Measurements from ENCODE around the gene CYSRT1.

CYSRT1 gene

DNA sequence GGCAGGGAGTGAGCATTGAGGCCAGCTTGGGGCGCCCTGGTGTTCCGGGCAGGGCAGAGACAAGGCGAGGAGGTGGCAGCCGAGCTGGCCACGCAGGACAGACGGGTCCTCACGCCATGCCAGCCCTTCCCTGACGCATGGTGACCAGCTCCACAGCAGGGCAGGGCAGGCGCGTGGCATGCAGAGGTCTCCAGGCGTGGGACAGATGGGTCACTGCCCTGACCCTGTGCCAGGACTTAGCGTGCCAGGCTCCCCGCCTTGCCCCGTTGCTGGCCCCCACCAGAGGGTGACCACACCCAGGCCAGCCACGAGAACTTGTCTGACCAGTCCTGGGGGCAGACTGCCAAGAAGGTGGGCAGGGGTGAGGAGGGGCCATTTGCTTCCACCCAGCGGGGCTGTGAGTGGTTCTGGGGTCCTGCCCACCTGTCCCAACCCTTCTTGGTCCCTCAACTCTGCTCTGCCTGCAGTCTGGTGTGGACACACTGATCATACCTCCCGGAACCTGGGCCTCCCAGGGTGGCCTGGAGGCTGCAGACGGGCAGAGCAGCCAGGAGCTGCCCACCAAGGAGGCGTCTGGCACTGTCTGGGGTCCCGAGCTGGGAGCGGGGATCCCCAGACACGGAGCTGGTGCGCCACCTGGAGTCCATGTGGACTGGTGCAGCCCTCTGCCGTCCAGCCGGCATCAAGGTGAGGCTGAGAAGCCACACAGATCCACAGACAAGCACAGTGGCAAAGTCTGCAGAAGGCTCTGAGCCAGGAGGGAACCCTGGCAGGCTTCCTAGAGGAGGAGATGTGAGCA, 2.3 kb downstream of the CYSRT1 start, which contains the start of gene RNF224:
RNF224 (plus strand) TSS at position 449 of the 799 bp plus-strand sequence. CDS start 834 bp downstream, outside the sequence.
- peak; percentile 84 for DNase-seq

- no peak for DNase-seq
These were observed 3.0 kb downstream of the CYSRT1 start for GRCh38 chr9:137227853-137228505.

- DNase-seq, result no peak
These were observed 3.6 kb downstream of the CYSRT1 start for GRCh38 chr9:137228506-137228967.

DNA sequence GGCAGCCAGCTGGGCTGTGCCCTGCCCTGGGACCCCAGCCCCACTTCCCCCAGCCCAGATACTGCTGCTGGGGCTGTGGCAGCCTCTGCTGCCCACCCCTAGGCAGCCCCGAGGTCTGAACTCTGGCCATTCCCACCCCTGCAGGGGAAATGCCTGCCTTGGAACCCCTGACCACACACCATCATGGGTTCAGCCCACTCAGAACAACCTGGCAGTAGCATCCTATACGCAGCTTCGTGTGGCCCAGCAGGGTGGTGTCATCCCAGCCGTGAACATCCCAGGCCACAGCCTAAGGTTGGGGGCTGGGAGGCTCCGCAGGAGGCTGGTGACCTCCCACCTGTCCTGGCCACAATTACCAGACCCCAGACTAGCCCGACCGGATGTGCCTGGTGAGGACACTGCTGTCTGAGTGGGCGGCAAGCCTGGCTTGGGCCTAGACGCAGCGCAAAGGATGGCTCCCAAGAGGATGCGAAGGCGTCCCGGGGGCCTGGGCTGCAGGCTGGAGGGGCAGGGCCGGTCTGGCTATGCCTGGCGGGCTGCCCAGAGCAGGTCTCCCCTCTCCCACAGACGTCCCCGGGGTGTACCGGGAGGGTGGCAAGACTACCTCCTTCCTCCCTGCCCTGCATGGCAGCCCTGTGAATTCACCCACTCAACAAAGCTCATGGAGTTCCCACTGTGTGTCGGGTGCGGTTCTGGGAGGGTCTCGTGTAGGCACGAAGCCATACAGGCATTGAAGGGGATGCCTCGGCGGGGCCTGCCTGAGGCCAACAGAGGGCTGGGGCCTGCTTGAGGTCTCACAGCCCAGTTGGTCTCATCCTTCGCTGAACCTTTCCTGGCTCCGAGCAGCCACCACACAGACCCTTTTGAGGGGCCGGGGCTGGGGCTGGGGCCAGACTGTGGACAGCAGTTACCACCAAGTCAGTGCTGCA, 4.3 kb downstream of the CYSRT1 start:
- DNase-seq, result no peak

GRCh38 chr9:137229903-137230704, 5.1 kb downstream of the CYSRT1 start:
- no peak for DNase-seq

DNA sequence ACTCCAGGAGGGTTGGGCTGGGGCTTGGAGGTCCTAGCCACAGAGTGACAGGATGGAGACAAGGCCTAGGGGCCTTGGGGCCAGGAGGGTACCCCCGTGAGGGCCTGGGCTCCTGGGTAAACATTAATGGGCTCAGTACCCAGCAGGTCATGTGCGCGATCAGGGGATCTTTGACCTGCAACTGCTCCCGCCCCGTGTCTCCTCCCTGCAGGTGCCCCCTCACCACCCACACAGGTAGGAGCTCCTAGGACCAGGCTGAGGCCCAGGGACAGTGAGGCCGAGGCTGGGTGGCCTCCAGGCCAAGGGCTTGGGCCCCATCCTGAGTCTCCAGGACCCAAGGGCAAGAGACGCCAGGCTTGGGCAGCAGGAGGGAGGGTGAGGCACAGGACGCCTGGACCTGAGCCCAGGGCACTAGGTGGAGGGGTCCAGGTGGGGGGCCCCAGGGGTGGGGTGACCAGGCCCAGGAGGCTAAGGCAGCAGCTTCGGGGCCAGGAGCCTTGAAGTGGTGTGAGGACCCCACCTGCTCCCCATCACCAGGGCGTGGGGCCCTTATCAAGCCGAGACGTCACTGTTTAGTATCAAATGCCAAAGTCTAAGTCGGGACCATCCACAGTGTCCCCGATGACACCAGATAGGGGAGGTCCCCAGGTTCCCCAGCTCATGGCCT, 5.9 kb downstream of the CYSRT1 start, which contains the start of gene SLC34A3:
SLC34A3 (plus strand) TSS at position 197 of the 667 bp plus-strand sequence. CDS start 802 bp downstream, outside the sequence.
- DNase-seq, result no peak

- DNase-seq, result no peak
These were observed 6.5 kb downstream of the CYSRT1 start for GRCh38 chr9:137231372-137232039.

DNA sequence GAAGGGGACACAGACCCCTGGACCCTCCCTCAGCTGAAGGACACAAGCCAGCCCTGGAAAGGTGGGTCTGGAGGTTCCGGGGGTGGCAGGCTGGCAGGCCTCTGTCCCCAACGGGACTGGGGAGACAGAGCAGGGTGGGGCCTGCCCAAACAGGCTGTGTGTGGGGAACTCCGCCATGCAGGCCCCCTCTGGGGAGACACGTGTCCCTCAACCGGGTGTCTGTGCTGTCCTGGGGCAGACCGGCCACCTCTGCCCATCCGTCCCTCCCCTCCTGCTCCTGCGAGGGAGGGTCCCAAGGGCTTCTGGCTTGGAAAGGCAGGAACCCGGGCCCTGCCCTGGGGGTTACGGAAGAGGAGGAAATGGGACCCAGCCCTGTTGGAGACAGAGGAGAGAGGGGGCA, 7.1 kb downstream of the CYSRT1 start:
- no peak for DNase-seq

- DNase-seq, result no peak
These were observed 7.5 kb downstream of the CYSRT1 start for GRCh38 chr9:137232510-137232909.

- no peak for DNase-seq
These were observed 8.4 kb downstream of the CYSRT1 start for GRCh38 chr9:137233143-137233980.

DNA sequence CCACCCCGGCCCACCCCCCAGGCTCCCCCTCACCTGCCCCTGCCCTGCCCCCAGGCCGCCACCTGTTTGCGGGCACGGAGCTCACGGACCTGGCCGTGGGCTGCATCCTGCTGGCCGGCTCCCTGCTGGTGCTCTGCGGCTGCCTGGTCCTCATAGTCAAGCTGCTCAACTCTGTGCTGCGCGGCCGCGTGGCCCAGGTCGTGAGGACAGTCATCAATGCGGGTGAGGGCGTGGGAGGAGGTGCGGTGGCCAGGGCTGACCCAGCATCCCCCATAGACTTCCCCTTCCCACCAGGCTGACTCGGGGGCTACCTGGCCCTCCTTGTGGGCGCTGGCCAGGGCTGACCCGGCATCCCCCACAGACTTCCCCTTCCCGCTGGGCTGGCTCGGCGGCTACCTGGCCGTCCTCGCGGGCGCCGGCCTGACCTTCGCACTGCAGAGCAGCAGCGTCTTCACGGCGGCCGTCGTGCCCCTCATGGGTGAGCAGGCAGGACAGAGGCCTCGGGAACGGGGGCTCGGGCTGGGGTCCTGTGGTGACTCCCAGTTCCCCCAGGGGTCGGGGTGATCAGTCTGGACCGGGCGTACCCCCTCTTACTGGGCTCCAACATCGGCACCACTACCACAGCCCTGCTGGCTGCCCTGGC, 9.2 kb downstream of the CYSRT1 start:
- no peak for DNase-seq

- no peak for DNase-seq
These were observed 9.9 kb downstream of the CYSRT1 start for GRCh38 chr9:137234758-137235423.

DNA sequence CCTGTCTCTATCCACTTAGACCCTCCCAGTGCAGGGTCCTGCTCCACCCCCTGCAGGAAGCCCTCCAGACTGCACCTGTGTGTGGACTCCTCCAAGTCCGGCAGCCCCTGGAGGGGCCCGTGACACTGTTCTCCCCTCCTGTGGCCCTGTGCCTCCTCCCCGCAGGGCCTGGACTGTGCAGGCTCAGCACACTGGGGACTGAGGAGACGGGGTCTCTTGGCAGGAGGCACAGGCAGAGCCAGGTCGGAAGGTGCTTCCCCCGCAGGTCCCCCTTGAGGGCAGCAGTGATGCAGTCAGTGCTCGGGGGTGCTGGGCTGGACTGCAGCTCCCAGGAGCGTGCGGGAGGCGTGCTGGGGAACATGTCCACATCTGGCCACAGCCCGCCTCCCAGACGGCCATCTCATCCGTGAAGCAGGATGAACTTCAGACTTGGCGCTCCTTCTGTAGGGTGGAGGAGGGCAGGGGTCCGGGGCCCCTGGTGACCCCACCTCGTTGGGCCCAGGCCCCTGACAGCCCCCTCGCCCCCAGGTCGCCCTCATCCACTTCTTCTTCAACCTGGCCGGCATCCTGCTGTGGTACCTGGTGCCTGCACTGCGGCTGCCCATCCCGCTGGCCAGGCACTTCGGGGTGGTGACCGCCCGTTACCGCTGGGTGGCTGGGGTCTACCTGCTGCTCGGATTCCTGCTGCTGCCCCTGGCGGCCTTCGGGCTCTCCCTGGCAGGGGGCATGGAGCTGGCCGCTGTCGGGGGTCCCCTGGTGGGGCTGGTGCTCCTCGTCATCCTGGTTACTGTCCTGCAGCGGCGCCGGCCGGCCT, 10.7 kb downstream of the CYSRT1 start:
- no peak for DNase-seq

DNA sequence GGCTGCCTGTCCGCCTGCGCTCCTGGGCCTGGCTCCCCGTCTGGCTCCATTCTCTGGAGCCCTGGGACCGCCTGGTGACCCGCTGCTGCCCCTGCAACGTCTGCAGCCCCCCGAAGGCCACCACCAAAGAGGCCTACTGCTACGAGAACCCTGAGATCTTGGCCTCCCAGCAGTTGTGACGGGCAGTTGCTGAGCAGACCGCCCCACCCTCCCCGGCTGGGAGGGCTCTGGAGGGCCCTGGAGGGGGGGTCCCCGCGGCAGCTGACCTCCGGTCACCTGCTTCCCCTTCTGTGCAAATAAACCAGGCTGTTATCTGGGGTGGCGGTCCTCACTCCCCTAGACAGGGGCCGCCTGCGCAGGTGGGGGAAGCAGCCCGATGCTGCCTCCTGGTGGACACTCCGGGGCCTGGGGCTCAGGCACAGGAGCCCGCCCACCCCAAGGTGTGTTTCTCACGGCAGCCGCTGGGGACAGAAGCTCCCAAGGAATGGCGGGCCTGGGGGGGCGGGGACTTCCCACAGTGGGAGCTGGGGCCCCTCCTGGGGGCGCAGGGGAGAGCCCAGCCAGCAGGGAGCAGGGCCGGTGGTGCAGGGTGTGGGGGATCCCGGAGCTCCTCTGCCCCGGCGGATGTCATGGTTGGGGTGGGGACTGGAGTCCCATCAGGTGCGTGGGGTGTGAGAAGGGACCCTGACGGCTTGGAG, 11.4 kb downstream of the CYSRT1 start:
- peak; percentile 90 for DNase-seq

- no peak for DNase-seq
These were observed 12.0 kb downstream of the CYSRT1 start for GRCh38 chr9:137236936-137237421.

DNA sequence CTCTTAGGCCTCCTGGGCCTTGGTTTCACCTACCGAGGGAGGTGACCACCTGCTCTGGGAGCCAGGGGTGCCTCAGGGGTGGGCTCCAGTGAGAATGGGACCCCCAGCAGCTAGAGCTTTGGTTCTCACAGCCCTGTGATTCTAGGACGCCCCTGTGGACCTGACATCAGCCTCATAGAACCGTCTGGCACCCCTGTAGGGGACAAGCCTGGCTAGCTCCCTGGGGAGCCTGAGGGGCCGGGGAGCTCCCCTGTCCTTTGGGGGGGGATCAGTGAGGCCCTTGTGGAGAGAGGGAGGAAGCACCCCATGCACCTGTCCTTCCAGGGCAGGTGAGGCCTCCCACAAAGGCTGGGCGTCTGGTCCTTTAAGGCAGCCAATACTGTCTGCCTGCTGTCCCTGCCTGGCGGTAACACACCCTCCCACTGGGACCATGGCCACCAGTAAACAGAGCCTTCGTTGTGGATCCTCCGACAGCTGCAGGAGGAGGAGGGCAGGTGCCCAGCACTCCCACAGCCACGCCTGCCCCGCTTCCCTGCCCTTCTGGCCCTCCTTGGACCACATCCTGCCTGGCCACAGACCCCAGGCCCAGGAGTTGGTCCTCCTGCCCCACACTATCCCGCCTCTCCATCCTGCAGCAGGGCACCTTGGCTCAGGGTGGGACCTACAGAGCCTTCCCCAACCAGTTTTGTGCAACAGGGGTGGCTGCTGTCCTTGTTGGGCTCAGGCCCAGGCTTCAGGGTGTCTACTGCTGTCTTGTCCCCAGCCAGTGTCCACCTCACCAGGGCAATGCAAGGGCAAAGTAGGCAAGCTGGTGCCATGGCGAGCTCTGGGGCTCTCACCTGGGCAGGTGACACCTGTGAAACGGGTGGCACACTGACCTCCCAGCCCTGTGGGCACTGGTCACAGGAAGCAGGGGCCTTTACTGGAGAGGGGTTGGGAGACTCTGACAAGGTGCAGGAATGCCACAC, 13.1 kb downstream of the CYSRT1 start:
- DNase-seq, result no peak

All from CD4-positive, alpha-beta T cell treated with Interleukin-21 for 1 hour (primary cell).